ENCODE data around the gene TMPRSS12. TPM values are rescaled to one million over a fixed set of nuclear protein-coding genes. Genes with fewer than 3 reads are reported as not detected.
"Not testable (repeated sequence)": the region's sequence is repeated elsewhere in the genome, so short reads cannot be mapped to it uniquely, and the experiment has no call there.

TMPRSS12 gene
- total RNA-seq, 4 donors from 2014 or later, result 0.34 TPM; not detected in 3

DNA sequence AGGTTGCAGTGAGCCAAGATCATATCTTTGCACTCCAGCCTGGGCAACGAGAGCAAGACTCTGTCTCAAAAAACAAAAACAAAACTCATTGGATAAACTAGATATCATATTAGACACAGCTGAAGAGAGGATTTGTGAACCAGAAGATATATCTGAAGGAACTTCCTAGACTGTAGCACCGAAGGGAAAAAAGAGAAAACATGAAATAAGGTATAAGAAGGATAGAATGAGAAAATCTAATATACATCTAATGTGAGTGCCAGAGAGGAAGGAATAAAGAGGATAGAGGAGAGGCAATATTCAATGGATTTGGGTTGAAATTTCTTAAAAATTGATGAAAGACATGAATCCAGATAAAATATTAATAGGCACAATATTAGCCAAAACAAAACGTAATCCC, 22.5 kb downstream of the TMPRSS12 start:
- H3K27me3 ChIP-seq, result no peaks in the 10 kb centered on the region
- no peak overlapping the region for H3K27ac ChIP-seq
- no peak overlapping the region for H3K4me3 ChIP-seq
- H3K36me3 ChIP-seq, result no peaks in the 10 kb centered on the region
- TF ChIP-seq EP300 (IDR thresholded peaks at IDR 0.05) (no peak), POLR2A (IDR thresholded peaks at IDR 0.05) (no peak)
- 91% methylated on average over 3 of the region's 3 CpGs for WGBS
- no peak for DNase-seq (ENCODE audit: low spot score in 2 of 2)
- H3K9me3 ChIP-seq, result no peaks in the 10 kb centered on the region
- no peaks in the 10 kb centered on the region for H3K4me1 ChIP-seq

DNA sequence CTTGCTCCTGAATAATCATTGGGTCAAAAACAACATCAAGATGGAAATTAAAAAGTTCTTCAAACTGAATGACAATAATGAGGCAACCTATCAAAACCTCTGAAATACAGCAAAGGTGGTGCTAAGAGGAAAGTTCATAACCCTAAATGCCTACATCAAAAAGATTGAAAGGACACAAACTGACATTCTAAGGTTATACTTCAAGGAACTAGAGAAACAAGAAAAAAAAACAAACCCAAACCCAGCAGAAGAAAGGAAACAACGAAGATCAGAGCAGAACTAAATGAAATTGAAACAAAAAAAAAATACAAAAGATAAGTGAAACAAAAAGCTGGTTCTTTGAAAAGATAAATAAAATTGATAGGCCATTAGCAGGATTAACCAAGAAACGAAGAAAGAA, 26.2 kb downstream of the TMPRSS12 start:
- not testable (repeated sequence) for DNase-seq (ENCODE audit: low spot score in 2 of 2)

DNA sequence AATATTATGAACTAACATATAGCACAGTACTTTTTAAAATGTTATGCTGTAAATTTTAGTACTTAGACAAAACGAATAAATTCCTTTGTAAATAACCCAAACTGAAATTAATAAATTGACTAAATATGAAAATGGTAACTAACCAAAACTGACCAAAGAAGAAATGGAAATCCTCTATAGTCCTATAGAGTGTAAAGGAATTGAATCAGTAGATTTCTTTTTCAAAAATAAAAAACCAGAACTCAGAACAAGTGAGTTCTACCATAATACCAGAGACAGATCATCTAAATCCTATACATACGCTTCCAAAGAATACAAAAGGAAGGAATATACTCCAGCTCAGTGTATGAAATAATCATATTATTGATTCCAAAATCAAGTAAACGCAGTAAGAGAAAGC, 39.8 kb downstream of the TMPRSS12 start:
- no peak for DNase-seq (ENCODE audit: low spot score in 2 of 2)
- WGBS, result 94% methylated on average over 3 of the region's 3 CpGs
- H3K4me1 ChIP-seq, result no peaks in the 10 kb centered on the region
- H3K4me3 ChIP-seq, result no peak overlapping the region
- peaks cover 6% of the 10 kb centered on the region for H3K9me3 ChIP-seq
- H3K36me3 ChIP-seq, result no peaks in the 10 kb centered on the region
- H3K27me3 ChIP-seq, result no peaks in the 10 kb centered on the region
- TF ChIP-seq POLR2A (IDR thresholded peaks at IDR 0.05), result no peak
- TF ChIP-seq, protein P1, sequence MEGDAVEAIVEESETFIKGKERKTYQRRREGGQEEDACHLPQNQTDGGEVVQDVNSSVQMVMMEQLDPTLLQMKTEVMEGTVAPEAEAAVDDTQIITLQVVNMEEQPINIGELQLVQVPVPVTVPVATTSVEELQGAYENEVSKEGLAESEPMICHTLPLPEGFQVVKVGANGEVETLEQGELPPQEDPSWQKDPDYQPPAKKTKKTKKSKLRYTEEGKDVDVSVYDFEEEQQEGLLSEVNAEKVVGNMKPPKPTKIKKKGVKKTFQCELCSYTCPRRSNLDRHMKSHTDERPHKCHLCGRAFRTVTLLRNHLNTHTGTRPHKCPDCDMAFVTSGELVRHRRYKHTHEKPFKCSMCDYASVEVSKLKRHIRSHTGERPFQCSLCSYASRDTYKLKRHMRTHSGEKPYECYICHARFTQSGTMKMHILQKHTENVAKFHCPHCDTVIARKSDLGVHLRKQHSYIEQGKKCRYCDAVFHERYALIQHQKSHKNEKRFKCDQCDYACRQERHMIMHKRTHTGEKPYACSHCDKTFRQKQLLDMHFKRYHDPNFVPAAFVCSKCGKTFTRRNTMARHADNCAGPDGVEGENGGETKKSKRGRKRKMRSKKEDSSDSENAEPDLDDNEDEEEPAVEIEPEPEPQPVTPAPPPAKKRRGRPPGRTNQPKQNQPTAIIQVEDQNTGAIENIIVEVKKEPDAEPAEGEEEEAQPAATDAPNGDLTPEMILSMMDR (IDR thresholded peaks at IDR 0.05), result no peak
- TF ChIP-seq EP300 (IDR thresholded peaks at IDR 0.05), result no peak
- no peak for TF ChIP-seq POLR2AphosphoS5 (IDR thresholded peaks at IDR 0.05)
- no peak overlapping the region for H3K27ac ChIP-seq

More for the DNA sequence above, 26.2 kb downstream of the TMPRSS12 start:
- not testable (repeated sequence) for H3K4me1 ChIP-seq, H3K9me3 ChIP-seq, H3K27me3 ChIP-seq, H3K36me3 ChIP-seq, H3K27ac ChIP-seq, H3K4me3 ChIP-seq
- 74% methylated on average over 2 of the region's 2 CpGs for WGBS

DNA sequence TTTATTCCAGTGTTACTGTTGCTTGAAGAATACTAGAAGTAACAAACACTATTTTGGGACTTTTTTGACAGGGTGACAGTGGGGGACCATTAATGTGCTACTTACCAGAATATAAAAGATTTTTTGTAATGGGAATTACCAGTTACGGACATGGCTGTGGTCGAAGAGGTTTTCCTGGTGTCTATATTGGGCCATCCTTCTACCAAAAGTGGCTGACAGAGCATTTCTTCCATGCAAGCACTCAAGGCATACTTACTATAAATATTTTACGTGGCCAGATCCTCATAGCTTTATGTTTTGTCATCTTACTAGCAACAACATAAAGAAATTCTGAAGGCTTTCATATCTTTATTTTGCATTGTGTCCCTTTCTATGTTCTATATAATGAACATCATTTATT, 44.5 kb downstream of the TMPRSS12 start:
- no peak for DNase-seq (ENCODE audit: low spot score in 2 of 2)
- no peak overlapping the region for H3K4me3 ChIP-seq
- H3K4me1 ChIP-seq, result no peaks in the 10 kb centered on the region
- 83% methylated on average over 3 of the region's 3 CpGs for WGBS
- H3K36me3 ChIP-seq, result no peaks in the 10 kb centered on the region
- TF ChIP-seq POLR2AphosphoS5 (IDR thresholded peaks at IDR 0.05) (no peak), POLR2A (IDR thresholded peaks at IDR 0.05) (no peak), EP300 (IDR thresholded peaks at IDR 0.05) (no peak)
- TF ChIP-seq, protein P1 (IDR thresholded peaks at IDR 0.05), result no peak
- H3K9me3 ChIP-seq, result peaks cover 6% of the 10 kb centered on the region
- H3K27ac ChIP-seq, result no peak overlapping the region
- no peaks in the 10 kb centered on the region for H3K27me3 ChIP-seq

DNA sequence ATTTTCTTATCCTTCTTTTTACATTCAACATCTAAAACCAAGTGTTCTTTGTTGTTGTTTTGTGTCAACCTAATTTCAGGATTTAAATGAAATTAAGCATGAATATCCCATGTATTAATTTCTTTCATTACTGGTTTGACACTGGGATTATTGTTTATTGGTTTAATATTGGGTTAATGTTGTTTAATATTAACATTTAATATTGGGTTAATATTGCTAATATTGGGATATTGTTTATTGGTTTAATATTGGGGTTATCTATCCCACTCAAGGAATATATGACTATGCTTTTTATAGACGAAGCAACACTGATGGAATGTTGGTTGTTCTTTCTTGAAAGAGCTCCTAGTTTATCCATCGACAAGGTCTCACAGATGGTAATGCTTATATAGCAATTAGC, 45.9 kb downstream of the TMPRSS12 start:
- H3K27me3 ChIP-seq, result no peaks in the 10 kb centered on the region
- 77% methylated on average over 2 of the region's 2 CpGs for WGBS
- H3K36me3 ChIP-seq, result no peaks in the 10 kb centered on the region
- no peak overlapping the region for H3K4me3 ChIP-seq
- H3K9me3 ChIP-seq, result no peaks in the 10 kb centered on the region
- no peak overlapping the region for H3K27ac ChIP-seq
- no peak for TF ChIP-seq EP300 (IDR thresholded peaks at IDR 0.05)
- TF ChIP-seq, protein P1 (IDR thresholded peaks at IDR 0.05), result no peak
- TF ChIP-seq POLR2A (IDR thresholded peaks at IDR 0.05), result no peak
- no peak for TF ChIP-seq POLR2AphosphoS5 (IDR thresholded peaks at IDR 0.05)
- no peaks in the 10 kb centered on the region for H3K4me1 ChIP-seq
- no peak for DNase-seq (ENCODE audit: low spot score in 2 of 2)

DNA sequence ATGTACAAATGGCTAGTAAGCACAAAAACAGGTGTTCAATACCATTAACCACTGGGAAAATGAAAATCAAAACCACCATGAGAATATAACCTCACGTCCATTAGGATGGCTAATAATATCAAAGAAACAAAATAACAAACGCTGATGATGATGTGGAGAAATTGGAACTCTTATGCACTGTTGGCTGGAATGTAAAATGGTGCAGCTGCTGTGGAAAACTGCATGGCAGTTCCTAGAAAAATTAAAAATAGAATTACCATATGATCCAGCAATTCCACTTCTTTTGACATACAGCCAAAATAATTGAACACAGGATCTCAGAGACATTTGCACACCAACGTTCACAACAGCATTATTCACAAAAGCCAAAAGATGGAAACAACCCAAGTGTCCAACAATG, 51.5 kb downstream of the TMPRSS12 start:
- no peaks in the 10 kb centered on the region for H3K4me1 ChIP-seq
- no peak for TF ChIP-seq POLR2A (IDR thresholded peaks at IDR 0.05)
- TF ChIP-seq POLR2AphosphoS5 (IDR thresholded peaks at IDR 0.05), result no peak
- TF ChIP-seq, protein P1 (IDR thresholded peaks at IDR 0.05), result no peak
- no peak for TF ChIP-seq EP300 (IDR thresholded peaks at IDR 0.05)
- no peak for DNase-seq (ENCODE audit: low spot score in 2 of 2)
- H3K27me3 ChIP-seq, result no peaks in the 10 kb centered on the region
- no peaks in the 10 kb centered on the region for H3K9me3 ChIP-seq
- H3K36me3 ChIP-seq, result no peaks in the 10 kb centered on the region
- no peak overlapping the region for H3K27ac ChIP-seq
- 56% methylated on average over 3 of the region's 3 CpGs for WGBS
- H3K4me3 ChIP-seq, result no peak overlapping the region
